ENCODE results near the gene DLST. TPM values are rescaled to one million over a fixed set of nuclear protein-coding genes. Genes with fewer than 3 reads are reported as not detected.

Gene DLST
- total RNA-seq: 100 to 1,000 TPM; 106 to 108 TPM

DNA sequence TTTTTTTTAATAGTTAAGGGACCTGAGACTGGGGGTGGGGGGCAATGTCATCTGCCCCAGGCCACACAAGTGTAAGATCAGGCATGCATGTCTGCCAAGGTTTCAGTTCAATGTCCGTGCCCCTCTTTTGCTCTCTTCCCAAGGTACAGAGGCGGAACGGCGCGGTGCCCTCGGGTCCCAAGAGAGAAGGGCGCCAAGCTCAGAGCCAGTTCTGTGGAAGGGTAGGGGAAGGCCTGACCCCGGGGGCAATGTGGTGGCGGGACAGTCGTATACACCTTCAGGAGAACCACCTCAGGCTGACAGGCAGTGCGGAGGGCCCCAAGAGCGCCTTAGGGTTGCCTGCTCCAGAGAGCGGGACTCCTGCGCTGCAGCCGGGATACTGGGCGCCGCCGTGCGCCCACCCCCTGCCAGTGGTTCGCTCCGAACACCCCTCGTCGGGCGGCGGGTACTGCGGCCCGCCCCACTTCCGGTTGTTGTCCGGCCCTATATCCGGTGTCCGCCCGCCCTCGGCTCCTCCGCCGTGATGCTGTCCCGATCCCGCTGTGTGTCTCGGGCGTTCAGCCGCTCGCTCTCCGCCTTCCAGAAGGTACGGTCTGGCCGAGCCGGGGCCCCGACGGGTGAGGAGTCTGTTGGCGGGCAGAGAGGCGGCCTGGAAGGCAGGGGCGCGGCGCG lies at the start of gene DLST:
Gene DLST, plus strand, starts transcription at position 486 of the 672 bp plus-strand sequence. Its CDS starts 38 bp downstream, at position 524.
- H3K9me3 Mint-ChIP-seq: no peaks in the 10 kb centered on the region
- CTCF ChIA-PET: interaction anchor here (0.9 to 6.6 kb wide), 8 partner anchors 12 to 271 kb away, joined by 3 to 53 read pairs (median 8); partner anchors contain the start of gene YLPM1
- peaks cover 61% of the 10 kb centered on the region for H3K4me1 Mint-ChIP-seq
- peak within 1 kb of the TSS; percentile 91 for H3K4me3 Mint-ChIP-seq
- POLR2A ChIA-PET: interaction anchor here (0.6 to 5.3 kb wide), 22 partner anchors 9 to 1117 kb away, joined by 3 to 54 read pairs (median 4); partner anchors contain the start of genes ACYP1, EIF2B2, NEK9 and RPS6KL1
- no peaks in the 10 kb centered on the region for H3K27me3 Mint-ChIP-seq
- peak; percentile 87 for DNase-seq
- H3K36me3 Mint-ChIP-seq (ENCODE audit: low read depth): peaks cover 41% of the 10 kb centered on the region
- H3K27ac Mint-ChIP-seq: peak within 1 kb of the TSS; percentile 92

DNA sequence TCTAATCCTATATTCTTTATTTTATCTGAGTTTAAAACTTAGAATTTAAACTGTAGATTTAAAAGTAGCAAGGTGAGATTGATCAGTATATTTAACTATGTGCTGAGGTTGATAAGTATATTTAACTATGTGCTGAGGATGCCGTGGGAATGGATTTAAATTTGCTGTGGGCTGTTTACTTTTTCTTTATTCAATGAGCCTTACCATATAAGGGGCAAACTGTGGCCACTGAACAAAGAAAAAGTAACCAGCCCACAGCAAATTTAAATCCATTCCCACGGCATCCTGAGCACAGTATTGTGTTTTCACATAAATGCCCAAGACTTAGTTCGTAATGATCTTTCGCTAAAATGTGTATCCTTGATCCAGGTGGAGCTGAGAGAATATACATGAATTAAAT lies 48.9 kb upstream of the DLST start:
- Mint-ChIP-seq H3K9me3 (no peaks in the 10 kb centered on the region), H3K27me3 (no peaks in the 10 kb centered on the region), H3K4me3 (no peak overlapping the region), H3K4me1 (peaks cover 25% of the 10 kb centered on the region), H3K36me3 (ENCODE audit: low read depth) (peaks cover 35% of the 10 kb centered on the region), H3K27ac (no peak overlapping the region)
- DNase-seq: no peak
- CTCF ChIA-PET: interaction anchor here (0.7 kb wide), 1 partner anchor 13 kb away, joined by 4 read pairs; no protein-coding TSS in a partner anchor
- POLR2A ChIA-PET: no interaction called here

DNA sequence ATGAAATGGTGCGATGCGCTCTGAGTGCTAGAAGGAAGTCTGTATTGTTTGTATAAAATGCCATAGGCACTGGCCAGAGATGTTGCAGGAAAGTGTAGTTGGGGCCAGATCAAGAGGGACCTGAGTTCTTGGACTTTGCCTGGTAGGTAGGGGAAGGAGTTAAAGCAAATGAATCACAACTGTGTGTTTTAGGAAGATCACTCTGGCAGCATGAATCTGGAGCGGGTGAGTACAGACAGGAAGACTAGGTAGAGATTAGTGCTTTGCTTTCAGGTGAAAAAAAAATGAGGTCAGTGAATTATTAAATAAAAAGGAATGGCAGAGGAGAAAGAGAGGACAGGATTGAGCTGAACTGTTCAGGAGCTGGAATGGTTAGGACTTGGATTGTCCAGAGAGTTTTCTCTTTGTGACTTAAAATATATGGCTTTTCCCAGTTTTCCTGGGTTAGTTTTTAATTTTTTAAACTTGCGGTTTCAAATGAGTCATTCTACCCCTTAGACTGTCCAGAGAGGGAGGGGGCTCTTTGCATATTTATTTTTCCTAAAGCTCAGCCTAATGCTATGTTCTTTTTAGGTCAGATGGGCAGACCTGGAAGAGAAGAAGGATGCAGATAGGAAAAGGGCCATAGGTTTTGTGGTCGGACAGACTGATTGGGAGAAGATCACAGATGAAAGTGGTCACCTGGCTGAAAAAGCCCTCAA lies 46.9 kb upstream of the DLST start:
- Mint-ChIP-seq H3K36me3 (ENCODE audit: low read depth) (peaks cover 23% of the 10 kb centered on the region), H3K4me3 (no peak overlapping the region), H3K9me3 (no peaks in the 10 kb centered on the region), H3K4me1 (peaks cover 42% of the 10 kb centered on the region), H3K27me3 (no peaks in the 10 kb centered on the region), H3K27ac (no peak overlapping the region)
- ChIA-PET CTCF (interaction anchor here (1.2 kb wide), 1 partner anchor 26 kb away, joined by 3 read pairs; no protein-coding TSS in a partner anchor), POLR2A (no interaction called here)
- no peak for DNase-seq

DNA sequence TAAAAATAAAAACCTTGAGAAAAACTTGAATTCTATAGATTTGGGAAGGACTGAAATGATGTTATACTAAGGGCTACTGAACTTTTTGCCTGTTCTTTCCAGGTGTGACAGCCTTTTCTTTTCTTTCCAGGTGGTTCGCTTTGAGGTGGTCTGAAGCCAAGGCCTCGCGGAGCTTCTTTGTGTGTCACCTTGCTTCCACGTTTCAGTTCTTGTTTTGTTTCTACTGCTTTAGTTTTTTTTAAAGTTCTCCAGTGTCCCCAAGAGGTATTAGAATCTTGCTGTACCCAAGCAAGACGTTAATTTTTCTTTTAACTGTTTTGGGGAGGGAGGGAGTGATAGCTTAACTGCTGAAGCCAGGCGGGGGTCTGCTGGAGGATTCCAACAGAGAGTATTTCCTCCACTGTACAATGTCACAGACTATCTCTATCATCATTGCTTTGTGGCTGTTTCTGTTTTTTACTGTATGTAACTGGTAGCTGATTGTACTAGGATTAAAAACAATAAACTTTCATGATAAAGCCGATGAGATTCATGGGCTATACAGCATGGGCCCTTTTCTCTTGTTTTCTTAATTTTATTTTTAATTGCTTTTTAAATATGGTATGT lies 46.0 kb upstream of the DLST start:
- H3K27me3 Mint-ChIP-seq: no peaks in the 10 kb centered on the region
- H3K4me3 Mint-ChIP-seq: no peak overlapping the region
- DNase-seq: no peak
- CTCF ChIA-PET: interaction anchor here (1.2 to 1.8 kb wide), 3 partner anchors 25 to 73 kb away, joined by 3 to 6 read pairs (median 4); partner anchors contain the start of gene YLPM1
- H3K27ac Mint-ChIP-seq: no peak overlapping the region
- peaks cover 51% of the 10 kb centered on the region for H3K4me1 Mint-ChIP-seq
- POLR2A ChIA-PET: interaction anchor here (0.6 kb wide), 1 partner anchor 25 kb away, joined by 3 read pairs; no protein-coding TSS in a partner anchor
- H3K36me3 Mint-ChIP-seq (ENCODE audit: low read depth): peaks cover 15% of the 10 kb centered on the region
- H3K9me3 Mint-ChIP-seq: no peaks in the 10 kb centered on the region

DNA sequence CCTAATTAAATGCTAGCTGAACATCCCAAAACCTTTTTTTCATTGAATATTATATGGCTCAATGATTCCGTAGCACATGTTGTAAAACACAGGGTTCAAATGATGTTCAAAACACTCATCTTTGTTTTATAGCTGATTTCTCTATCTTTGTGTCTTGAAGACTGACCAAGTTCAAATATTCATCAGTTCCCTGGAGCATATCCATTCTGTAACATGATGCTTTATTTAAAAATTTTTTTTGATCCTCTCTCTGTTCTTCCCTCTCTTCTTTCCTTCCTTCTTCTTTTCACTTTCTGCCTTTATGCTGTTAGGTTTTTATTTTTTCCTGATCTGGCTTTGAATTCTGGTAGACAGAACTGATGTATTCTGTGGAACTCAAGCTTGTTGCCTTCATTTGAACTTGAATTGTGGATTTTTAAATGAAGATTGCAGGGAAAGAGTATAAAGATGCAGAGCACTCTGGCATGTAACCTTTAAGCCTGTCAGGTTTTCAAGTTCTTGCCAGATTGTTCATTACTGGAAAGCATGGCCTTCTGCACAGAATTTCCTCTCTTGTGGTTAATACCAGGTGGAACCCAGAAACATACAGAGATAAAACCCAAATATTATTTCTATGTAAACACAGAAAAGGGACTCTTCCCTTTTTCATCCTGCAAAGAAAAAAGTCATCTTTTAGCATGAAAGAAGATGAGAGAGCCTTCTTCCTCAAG lies 45.3 kb upstream of the DLST start:
- POLR2A ChIA-PET: interaction anchor here (0.6 to 1.9 kb wide), 2 partner anchors 24 to 46 kb away, joined by 3 to 4 read pairs; no protein-coding TSS in a partner anchor
- H3K4me1 Mint-ChIP-seq: peaks cover 58% of the 10 kb centered on the region
- H3K27ac Mint-ChIP-seq: peak overlapping the region; percentile 58
- CTCF ChIA-PET: interaction anchor here (1.6 to 1.8 kb wide), 2 partner anchors 25 to 73 kb away, joined by 4 to 6 read pairs; partner anchors contain the start of gene YLPM1
- H3K4me3 Mint-ChIP-seq: no peak overlapping the region
- no peak for DNase-seq
- H3K27me3 Mint-ChIP-seq: no peaks in the 10 kb centered on the region
- H3K36me3 Mint-ChIP-seq (ENCODE audit: low read depth): peaks cover 15% of the 10 kb centered on the region
- H3K9me3 Mint-ChIP-seq: no peaks in the 10 kb centered on the region

DNA sequence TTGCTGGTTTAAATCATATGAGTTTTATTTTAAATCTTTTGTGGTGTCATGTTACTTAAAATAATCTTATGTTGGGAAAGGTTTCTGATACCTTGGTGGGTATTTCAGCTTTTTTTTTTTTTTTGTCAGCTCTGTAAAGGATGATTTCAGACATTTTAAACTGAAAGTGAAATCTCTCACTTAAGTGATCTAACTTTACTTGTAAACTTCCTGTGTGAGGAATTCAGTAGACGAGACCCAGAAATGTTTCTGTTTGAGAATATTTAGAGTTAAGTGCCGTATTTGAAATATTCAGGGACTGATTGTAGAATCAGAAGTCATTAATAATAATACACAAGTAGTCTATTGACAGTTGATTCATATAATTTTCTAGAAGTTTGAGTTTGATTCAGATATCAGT lies 43.5 kb upstream of the DLST start:
- ChIA-PET POLR2A (interaction anchor here (1.0 to 1.9 kb wide), 3 partner anchors 44 to 74 kb away, joined by 3 to 6 read pairs (median 4); partner anchors contain the start of gene YLPM1), CTCF (interaction anchor here (0.6 to 1.6 kb wide), 3 partner anchors 23 to 226 kb away, joined by 4 to 5 read pairs (median 5); partner anchors contain the start of gene LTBP2)
- H3K9me3 Mint-ChIP-seq: no peaks in the 10 kb centered on the region
- H3K4me1 Mint-ChIP-seq: peaks cover 68% of the 10 kb centered on the region
- no peaks in the 10 kb centered on the region for H3K27me3 Mint-ChIP-seq
- no peak for DNase-seq
- H3K4me3 Mint-ChIP-seq: peak overlapping the region; percentile 70
- H3K27ac Mint-ChIP-seq: peak overlapping the region; percentile 90
- peaks cover 15% of the 10 kb centered on the region for H3K36me3 Mint-ChIP-seq (ENCODE audit: low read depth)

DNA sequence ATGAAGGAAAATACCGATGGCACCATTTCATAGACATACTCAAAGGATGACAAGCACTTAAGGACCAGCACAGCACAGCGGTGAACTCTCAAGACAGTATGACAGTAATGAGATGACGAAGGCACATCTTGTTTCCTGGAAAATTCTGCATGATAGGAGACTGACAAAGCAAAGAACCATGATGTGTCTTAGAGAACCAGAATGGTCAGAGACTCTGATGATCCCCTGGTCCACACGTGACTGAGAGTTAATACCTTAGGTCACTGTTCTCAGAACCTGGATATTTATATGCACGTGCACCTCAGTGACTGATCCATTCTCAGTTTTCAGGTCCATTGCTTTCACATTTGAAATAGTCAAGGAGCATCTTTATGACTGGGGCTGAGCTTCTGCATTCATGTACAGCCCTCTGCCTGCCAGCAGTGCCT lies 41.1 kb upstream of the DLST start:
- H3K27ac Mint-ChIP-seq: peak overlapping the region; percentile 56
- POLR2A ChIA-PET: interaction anchor here (1.1 kb wide), 1 partner anchor 20 kb away, joined by 3 read pairs; no protein-coding TSS in a partner anchor
- no peak for DNase-seq
- H3K27me3 Mint-ChIP-seq: no peaks in the 10 kb centered on the region
- no peak overlapping the region for H3K4me3 Mint-ChIP-seq
- H3K36me3 Mint-ChIP-seq (ENCODE audit: low read depth): peaks cover 9% of the 10 kb centered on the region
- H3K4me1 Mint-ChIP-seq: peaks cover 63% of the 10 kb centered on the region
- CTCF ChIA-PET: interaction anchor here (0.9 to 1.5 kb wide), 3 partner anchors 229 to 268 kb away, joined by 3 to 4 read pairs (median 3); partner anchors contain the start of gene LTBP2
- no peaks in the 10 kb centered on the region for H3K9me3 Mint-ChIP-seq

DNA sequence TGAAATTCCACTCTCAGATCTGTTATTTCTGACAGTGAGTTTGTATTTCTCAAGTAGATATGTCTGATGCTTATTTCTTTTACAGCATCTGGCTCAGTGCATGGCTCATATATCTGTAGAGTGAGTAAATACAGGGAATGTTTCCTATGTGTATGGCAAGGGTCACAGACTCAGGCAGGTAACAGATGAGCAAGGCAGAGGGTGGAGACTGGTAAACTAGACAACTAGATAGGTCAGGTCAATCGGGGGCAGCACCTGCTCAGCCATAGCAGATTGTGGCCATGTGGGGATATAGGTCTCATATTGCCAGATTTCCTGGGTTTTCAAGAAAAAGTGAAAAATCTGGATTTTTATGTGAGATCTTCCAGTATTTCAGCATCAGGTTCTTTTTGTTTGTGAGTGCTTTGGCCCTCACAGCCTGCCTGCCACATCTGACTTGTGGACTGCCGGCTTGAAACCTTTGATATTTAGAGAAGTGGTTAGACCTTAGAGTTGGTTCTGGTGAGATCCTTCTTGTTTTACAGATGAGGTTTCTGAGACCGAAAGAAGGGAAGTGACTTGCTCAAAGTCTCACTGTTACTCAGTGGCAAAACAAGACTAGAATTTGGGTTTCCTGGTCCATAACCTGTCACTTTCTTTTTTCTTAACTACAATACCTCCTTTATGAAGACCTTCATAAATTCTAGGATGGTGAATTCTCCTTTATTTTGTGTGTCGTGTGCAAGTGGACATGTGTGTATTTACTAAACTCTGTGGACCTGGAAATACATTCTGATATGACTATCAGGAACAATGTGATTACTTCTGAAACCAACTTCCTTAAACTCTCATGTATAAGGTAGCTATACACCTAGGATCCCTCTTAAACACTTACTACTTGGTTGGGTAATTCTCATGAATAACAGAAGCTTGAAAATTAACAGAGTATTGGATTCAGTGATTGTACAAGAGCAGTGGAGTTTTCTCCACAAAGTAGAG lies 40.2 kb upstream of the DLST start:
- H3K4me1 Mint-ChIP-seq: peaks cover 56% of the 10 kb centered on the region
- no peaks in the 10 kb centered on the region for H3K27me3 Mint-ChIP-seq
- POLR2A ChIA-PET: interaction anchor here (0.8 to 1.4 kb wide), 4 partner anchors 9 to 79 kb away, joined by 3 to 5 read pairs (median 4); partner anchors contain the start of gene YLPM1
- no peak overlapping the region for H3K4me3 Mint-ChIP-seq
- DNase-seq: no peak
- no peaks in the 10 kb centered on the region for H3K9me3 Mint-ChIP-seq
- H3K36me3 Mint-ChIP-seq (ENCODE audit: low read depth): peaks cover 4% of the 10 kb centered on the region
- peak overlapping the region; percentile 56 for H3K27ac Mint-ChIP-seq
- CTCF ChIA-PET: interaction anchor here (0.8 to 1.5 kb wide), 6 partner anchors 16 to 269 kb away, joined by 3 to 5 read pairs (median 4); partner anchors contain the start of gene LTBP2

DNA sequence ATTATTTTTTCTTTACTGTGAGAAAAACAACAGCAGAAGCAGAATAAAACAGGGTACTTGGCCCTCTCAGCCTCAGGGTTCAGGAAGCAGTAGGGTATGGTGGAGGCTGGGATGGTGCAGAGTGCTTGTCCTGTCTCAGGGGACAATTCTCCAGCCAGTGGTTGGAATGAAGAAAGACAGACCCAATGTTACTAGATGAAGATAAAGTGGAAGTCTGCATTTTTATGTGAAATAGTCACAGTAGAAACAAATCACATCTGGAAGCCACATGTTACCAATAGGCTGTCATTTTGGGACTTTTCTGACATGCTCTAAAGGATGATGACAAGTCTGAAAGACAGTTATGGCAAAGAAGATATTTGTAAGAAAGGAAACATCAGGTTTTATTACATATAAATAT lies 38.1 kb upstream of the DLST start:
- H3K9me3 Mint-ChIP-seq: no peaks in the 10 kb centered on the region
- POLR2A ChIA-PET: interaction anchor here (1.0 kb wide), 1 partner anchor 9 kb away, joined by 3 read pairs; no protein-coding TSS in a partner anchor

DNA sequence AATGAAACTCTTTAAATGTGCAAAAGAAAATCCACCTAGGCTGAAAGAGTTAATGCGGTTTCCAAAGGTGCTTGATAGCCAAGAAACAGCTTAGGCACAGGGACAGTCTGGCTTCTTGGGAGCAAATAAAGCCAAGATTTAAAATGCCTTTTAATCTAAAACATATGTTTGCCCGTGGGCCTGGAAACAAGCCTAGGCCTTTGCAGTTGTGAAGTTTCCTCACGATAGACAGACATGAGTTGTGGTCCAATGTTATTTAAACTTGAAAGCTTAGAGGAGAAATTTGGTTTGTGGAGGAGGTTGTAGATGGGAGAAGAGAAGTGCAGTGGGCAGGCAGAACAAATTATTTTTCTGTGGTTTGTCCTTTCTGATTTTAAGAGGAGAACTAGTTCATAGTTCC lies 35.5 kb upstream of the DLST start:
- peaks cover 3% of the 10 kb centered on the region for H3K27me3 Mint-ChIP-seq
- no peaks in the 10 kb centered on the region for H3K36me3 Mint-ChIP-seq (ENCODE audit: low read depth)
- DNase-seq: no peak
- no peaks in the 10 kb centered on the region for H3K9me3 Mint-ChIP-seq
- peaks cover 13% of the 10 kb centered on the region for H3K4me1 Mint-ChIP-seq
- POLR2A ChIA-PET: interaction anchor here (0.7 to 1.5 kb wide), 3 partner anchors 10 to 210 kb away, joined by 3 to 5 read pairs (median 4); partner anchors contain the start of gene DLST
- no peak overlapping the region for H3K27ac Mint-ChIP-seq
- CTCF ChIA-PET: interaction anchor here (1.2 to 1.6 kb wide), 2 partner anchors 14 to 15 kb away, joined by 3 to 4 read pairs; no protein-coding TSS in a partner anchor
- no peak overlapping the region for H3K4me3 Mint-ChIP-seq

More for the DNA sequence above, 38.1 kb upstream of the DLST start:
- CTCF ChIA-PET: interaction anchor here (0.9 to 1.2 kb wide), 2 partner anchors 17 to 18 kb away, joined by 3 to 6 read pairs; no protein-coding TSS in a partner anchor
- Mint-ChIP-seq H3K36me3 (ENCODE audit: low read depth) (no peaks in the 10 kb centered on the region), H3K4me3 (no peak overlapping the region), H3K4me1 (peaks cover 35% of the 10 kb centered on the region), H3K27me3 (no peaks in the 10 kb centered on the region), H3K27ac (no peak overlapping the region)
- no peak for DNase-seq

All from activated CD4-positive, alpha-beta memory T cell treated with anti-CD3 and anti-CD28 coated beads, Interleukin-2, amount 10 ng/mL, durations not matched to agents 7 days and 5 days (primary cell).